Keratinocyte (primary cell): ENCODE results near the gene FLYWCH1.

Experiments
- EZH2 ChIP-seq: IDR thresholded peaks from one replicate; pipeline ENCODE4 v1.6.1; 2012; ENCODE audit warnings: inconsistent platforms, mild to moderate bottlenecking, low read length, moderate library complexity
- TF ChIP-seq, protein P1 (sequence below), 3 experiments: IDR thresholded peaks in 1 of 3; conservative IDR thresholded peaks in 1 of 3; optimal IDR thresholded peaks in 1 of 3; 2 replicates in 2 of 3; 3 replicates in 1 of 3; pipeline versions ENCODE3 to v1.5.1; 2011; ENCODE audit warnings: low read length in 3 of 3, mild to moderate bottlenecking in 3 of 3, moderate library complexity in 2 of 3, control low read depth in 1 of 3, inconsistent platforms in 1 of 3; ENCODE audit not compliant: insufficient read depth in 2 of 3; ENCODE audit errors: extremely low read depth in 1 of 3

DNA sequence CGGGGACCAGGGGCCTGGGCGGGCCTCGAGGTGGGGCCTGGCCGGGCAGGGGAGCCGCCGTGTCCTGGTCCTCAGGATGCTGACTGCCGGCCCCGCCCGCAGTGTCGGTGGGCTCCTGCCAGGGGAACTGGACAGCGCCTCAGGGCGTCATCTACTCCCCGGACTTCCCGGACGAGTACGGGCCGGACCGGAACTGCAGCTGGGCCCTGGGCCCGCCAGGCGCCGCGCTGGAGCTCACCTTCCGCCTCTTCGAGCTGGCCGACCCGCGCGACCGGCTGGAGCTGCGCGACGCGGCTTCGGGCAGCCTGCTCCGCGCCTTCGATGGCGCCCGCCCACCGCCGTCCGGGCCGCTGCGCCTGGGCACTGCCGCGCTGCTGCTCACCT, 55.1 kb downstream of the FLYWCH1 start:
- TF ChIP-seq, protein P1, sequence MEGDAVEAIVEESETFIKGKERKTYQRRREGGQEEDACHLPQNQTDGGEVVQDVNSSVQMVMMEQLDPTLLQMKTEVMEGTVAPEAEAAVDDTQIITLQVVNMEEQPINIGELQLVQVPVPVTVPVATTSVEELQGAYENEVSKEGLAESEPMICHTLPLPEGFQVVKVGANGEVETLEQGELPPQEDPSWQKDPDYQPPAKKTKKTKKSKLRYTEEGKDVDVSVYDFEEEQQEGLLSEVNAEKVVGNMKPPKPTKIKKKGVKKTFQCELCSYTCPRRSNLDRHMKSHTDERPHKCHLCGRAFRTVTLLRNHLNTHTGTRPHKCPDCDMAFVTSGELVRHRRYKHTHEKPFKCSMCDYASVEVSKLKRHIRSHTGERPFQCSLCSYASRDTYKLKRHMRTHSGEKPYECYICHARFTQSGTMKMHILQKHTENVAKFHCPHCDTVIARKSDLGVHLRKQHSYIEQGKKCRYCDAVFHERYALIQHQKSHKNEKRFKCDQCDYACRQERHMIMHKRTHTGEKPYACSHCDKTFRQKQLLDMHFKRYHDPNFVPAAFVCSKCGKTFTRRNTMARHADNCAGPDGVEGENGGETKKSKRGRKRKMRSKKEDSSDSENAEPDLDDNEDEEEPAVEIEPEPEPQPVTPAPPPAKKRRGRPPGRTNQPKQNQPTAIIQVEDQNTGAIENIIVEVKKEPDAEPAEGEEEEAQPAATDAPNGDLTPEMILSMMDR (optimal IDR thresholded peaks at IDR 0.05 in 1 of 3, IDR thresholded peaks at IDR 0.05 in 1 of 3, conservative IDR thresholded peaks at IDR 0.05 in 1 of 3; ENCODE audit: extremely low read depth in 1 of 3, insufficient read depth in 2 of 3, low read length in 3 of 3), result no peak
- no peak for TF ChIP-seq EZH2
